Caco-2 (cell line): ENCODE measurements around the gene GTF3C1. TPM values are rescaled to one million over a fixed set of nuclear protein-coding genes. Genes with fewer than 3 reads are reported as not detected.

Experiments used
- Bru-seq: library from RNA; stranded (reverse); fragments of 400-500 nt; gene quantifications from one replicate; lab custom pipeline; 2021; lab: Mats Ljungman, UMichigan
- BruChase-seq, 2 experiments: library from RNA; stranded (reverse); fragments of 400-500 nt; gene quantifications; one replicate each; lab custom pipeline; 2021; lab: Mats Ljungman, UMichigan
- BruUV-seq: library from RNA; stranded (reverse); fragments of 400-500 nt; replicated peaks from 2 replicates; lab custom pipeline; 2021; lab: Mats Ljungman, UMichigan
- CTCF ChIA-PET: fragments of 300-600 bp; sonication (Branson Sonifier 250); formaldehyde crosslinking; loops from one replicate; lab custom pipeline; 2022; ENCODE audit warnings: antibody characterized with exemption; lab: Charles Lee
- POLR2A ChIA-PET: fragments of 300-600 bp; sonication (Branson Sonifier 250); formaldehyde crosslinking; loops from one replicate; lab custom pipeline; 2022; ENCODE audit warnings: antibody characterized with exemption; lab: Charles Lee
- DNase-seq, 2 experiments: peaks; one replicate each; pipeline versions ENCODE4 v3.0.0 to v3.0.0-alpha.2; 2020 to 2022
- H3K27me3 ChIP-seq: replicated peaks from 2 replicates; pipeline ENCODE4 v1.6.0; 2011; ENCODE audit warnings: low read length; ENCODE audit not compliant: control insufficient read depth, insufficient read depth
- H3K36me3 ChIP-seq: 2 replicates; pipeline ENCODE4 v1.5.1; 2011; ENCODE audit warnings: low read length; ENCODE audit not compliant: control insufficient read depth, insufficient read depth
- H3K4me1 ChIP-seq: fragments of 250-450 bp; sonication (Bioruptor Pico); 2 replicates; pipeline ENCODE4 v1.5.1; 2020; ENCODE audit warnings: mild to moderate bottlenecking
- H3K4me3 ChIP-seq: 2 replicates; pipeline ENCODE4 v1.5.1; 2011; ENCODE audit warnings: low read depth, mild to moderate bottlenecking, control low read depth, low read length
- H3K9me3 ChIP-seq: fragments of 250-450 bp; sonication (Bioruptor Pico); 2 replicates; pipeline ENCODE4 v1.5.1; 2020; ENCODE audit warnings: mild to moderate bottlenecking, moderate library complexity
- H3K27ac Mint-ChIP-seq: one replicate; pipeline ENCODE4 v1.8.0; 2022; ENCODE audit warnings: mixed read lengths; ENCODE audit not compliant: unreplicated experiment
- H3K27me3 Mint-ChIP-seq: one replicate; pipeline ENCODE4 v1.8.0; 2022; ENCODE audit warnings: mixed read lengths; ENCODE audit not compliant: insufficient read depth, unreplicated experiment
- H3K36me3 Mint-ChIP-seq: one replicate; pipeline ENCODE4 v1.8.0; 2022; ENCODE audit warnings: mild to moderate bottlenecking, mixed read lengths; ENCODE audit not compliant: insufficient read depth, unreplicated experiment
- H3K4me1 Mint-ChIP-seq: one replicate; pipeline ENCODE4 v1.8.0; 2022; ENCODE audit warnings: low read depth, mixed read lengths; ENCODE audit not compliant: unreplicated experiment
- H3K4me3 Mint-ChIP-seq: one replicate; pipeline ENCODE4 v1.8.0; 2022; ENCODE audit warnings: mild to moderate bottlenecking, moderate library complexity, mixed read lengths; ENCODE audit not compliant: unreplicated experiment
- H3K9me3 Mint-ChIP-seq: one replicate; pipeline ENCODE4 v1.8.0; 2022; ENCODE audit warnings: mixed read lengths; ENCODE audit not compliant: unreplicated experiment
- CTCF ChIP-seq, 2 experiments: fragments of 200-600 bp in 1 of 2; IDR thresholded peaks; 1 replicate in 1 of 2; 2 replicates in 1 of 2; pipeline versions ENCODE4 v1.5.1 to v1.8.0; 2011 to 2022; ENCODE audit warnings: antibody characterized with exemption in 1 of 2, control low read depth in 1 of 2, inconsistent platforms in 1 of 2, low read depth in 1 of 2, low read length in 1 of 2, mild to moderate bottlenecking in 1 of 2, moderate library complexity in 1 of 2; ENCODE audit not compliant: insufficient read depth in 1 of 2, severe bottlenecking in 1 of 2, unreplicated experiment in 1 of 2
- intact Hi-C: fragments of 100-400 bp; cut with micrococcal nuclease; formaldehyde crosslinking; loops from one replicate; pipeline ENCODE4 v1.10.0; 2022; ENCODE audit not compliant: unreplicated experiment
- long read RNA-seq: library from polyadenylated mRNA; stranded (forward); transcript quantifications from one replicate; pipeline ENCODE4 v2.0.0, GENCODE V29; 2022
- total RNA-seq: library from RNA; stranded (reverse); gene quantifications from 2 replicates; pipeline ENCODE4 v1.2.3, GENCODE V29; 2022

The GTF3C1 gene
- total RNA-seq: 67.7 and 75.2 TPM in 2 replicates
- Bru-seq, nascent RNA: percentile 70 among the genes with signal in this experiment
- percentile 72 among the genes with signal in this experiment for BruChase-seq, experiment 1, labeled RNA remaining after a 2-hour chase
- BruChase-seq, experiment 2, labeled RNA remaining after a 6-hour chase: percentile 82 among the genes with signal in this experiment
- long read RNA-seq, full-length matches to known transcripts: 58 of 92 reads
- long read RNA-seq, partial matches to known transcripts: 20 of 92 reads
- long read RNA-seq, other reads (novel, unspliced or antisense): 14 of 92 reads

- Mint-ChIP-seq H3K9me3 (no peaks in the 10 kb centered on the region), H3K4me1 (peaks cover 26% of the 10 kb centered on the region), H3K27ac (peak within 1 kb of the TSS; percentile 100), H3K4me3 (peak within 1 kb of the TSS; percentile 98), H3K36me3 (peaks cover 40% of the 10 kb centered on the region), H3K27me3 (no peaks in the 10 kb centered on the region)
- H3K4me3 ChIP-seq: peak within 1 kb of the TSS; percentile 80
- H3K9me3 ChIP-seq: no peaks in the 10 kb centered on the region
- intact Hi-C loops: no loop called here
- peak; percentile 99 for DNase-seq
- no TSS peak for BruUV-seq
- peaks cover 8% of the 10 kb centered on the region; the same call in 1 of the 2 replicates for H3K4me1 ChIP-seq
- CTCF ChIA-PET: interaction anchor here (1.0 kb wide), 1 partner anchor 315 kb away, joined by 3 read pairs; no protein-coding TSS in a partner anchor
- no peaks in the 10 kb centered on the region for H3K36me3 ChIP-seq
- no peak for TF ChIP-seq CTCF (IDR thresholded peaks at IDR 0.05; ENCODE audit: insufficient read depth in 1 of 2, low read depth in 1 of 2, low read length in 1 of 2, severe bottlenecking in 1 of 2, unreplicated experiment in 1 of 2)
- H3K27me3 ChIP-seq: no peaks in the 10 kb centered on the region
- POLR2A ChIA-PET: interaction anchor here (0.6 to 1.0 kb wide), 6 partner anchors 10 to 175 kb away, joined by 3 to 4 read pairs (median 3); no protein-coding TSS in a partner anchor
Observed at GRCh38 chr16:27549746-27550581, at the start of gene GTF3C1, which contains the start of gene KATNIP. Gene GTF3C1 (minus strand): TSS chr16:27549913. CDS start chr16:27549890, 23 bp downstream. Gene KATNIP (plus strand): TSS chr16:27550144. CDS start chr16:27550171, 27 bp downstream.

- intact Hi-C loops: no loop called here
- Histone ChIP-seq H3K4me1 (no peaks in the 10 kb centered on the region), H3K9me3 (no peaks in the 10 kb centered on the region), H3K36me3 (no peaks in the 10 kb centered on the region), H3K27me3 (no peaks in the 10 kb centered on the region), H3K4me3 (no peak overlapping the region)
- H3K4me1 Mint-ChIP-seq: no peaks in the 10 kb centered on the region
- H3K4me3 Mint-ChIP-seq: no peak overlapping the region
- H3K27me3 Mint-ChIP-seq: no peaks in the 10 kb centered on the region
- no peak for TF ChIP-seq CTCF (IDR thresholded peaks at IDR 0.05; ENCODE audit: insufficient read depth in 1 of 2, low read depth in 1 of 2, low read length in 1 of 2, severe bottlenecking in 1 of 2, unreplicated experiment in 1 of 2)
- no peaks in the 10 kb centered on the region for H3K36me3 Mint-ChIP-seq
- CTCF ChIA-PET: no interaction called here
- H3K9me3 Mint-ChIP-seq: no peaks in the 10 kb centered on the region
- no peak overlapping the region for H3K27ac Mint-ChIP-seq
- POLR2A ChIA-PET: no interaction called here
- no TSS peak for BruUV-seq
- DNase-seq: no peak
Observed at GRCh38 chr16:27598931-27599565, 49.3 kb upstream of the GTF3C1 start.

GRCh38 chr16:27598220-27598619, 48.5 kb upstream of the GTF3C1 start:
- no peaks in the 10 kb centered on the region for H3K4me1 ChIP-seq
- intact Hi-C loops: no loop called here
- Mint-ChIP-seq H3K27ac (no peak overlapping the region), H3K4me1 (no peaks in the 10 kb centered on the region), H3K4me3 (no peak overlapping the region), H3K27me3 (no peaks in the 10 kb centered on the region), H3K9me3 (no peaks in the 10 kb centered on the region), H3K36me3 (no peaks in the 10 kb centered on the region)
- TF ChIP-seq CTCF (IDR thresholded peaks at IDR 0.05; ENCODE audit: insufficient read depth in 1 of 2, low read depth in 1 of 2, low read length in 1 of 2, severe bottlenecking in 1 of 2, unreplicated experiment in 1 of 2): no peak
- ChIA-PET POLR2A (no interaction called here), CTCF (no interaction called here)
- no peak for DNase-seq
- BruUV-seq: no TSS peak
- H3K9me3 ChIP-seq: no peaks in the 10 kb centered on the region
- no peaks in the 10 kb centered on the region for H3K27me3 ChIP-seq
- H3K36me3 ChIP-seq: no peaks in the 10 kb centered on the region
- H3K4me3 ChIP-seq: no peak overlapping the region
